ENCODE measurements around the gene LRP3.

GRCh38 chr19:33249740-33250366, 55.7 kb downstream of the LRP3 start:
- TF ChIP-seq, protein P1, sequence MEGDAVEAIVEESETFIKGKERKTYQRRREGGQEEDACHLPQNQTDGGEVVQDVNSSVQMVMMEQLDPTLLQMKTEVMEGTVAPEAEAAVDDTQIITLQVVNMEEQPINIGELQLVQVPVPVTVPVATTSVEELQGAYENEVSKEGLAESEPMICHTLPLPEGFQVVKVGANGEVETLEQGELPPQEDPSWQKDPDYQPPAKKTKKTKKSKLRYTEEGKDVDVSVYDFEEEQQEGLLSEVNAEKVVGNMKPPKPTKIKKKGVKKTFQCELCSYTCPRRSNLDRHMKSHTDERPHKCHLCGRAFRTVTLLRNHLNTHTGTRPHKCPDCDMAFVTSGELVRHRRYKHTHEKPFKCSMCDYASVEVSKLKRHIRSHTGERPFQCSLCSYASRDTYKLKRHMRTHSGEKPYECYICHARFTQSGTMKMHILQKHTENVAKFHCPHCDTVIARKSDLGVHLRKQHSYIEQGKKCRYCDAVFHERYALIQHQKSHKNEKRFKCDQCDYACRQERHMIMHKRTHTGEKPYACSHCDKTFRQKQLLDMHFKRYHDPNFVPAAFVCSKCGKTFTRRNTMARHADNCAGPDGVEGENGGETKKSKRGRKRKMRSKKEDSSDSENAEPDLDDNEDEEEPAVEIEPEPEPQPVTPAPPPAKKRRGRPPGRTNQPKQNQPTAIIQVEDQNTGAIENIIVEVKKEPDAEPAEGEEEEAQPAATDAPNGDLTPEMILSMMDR (IDR thresholded peaks at IDR 0.05; ENCODE audit: insufficient read depth, low read length), result no peak
- no peak for TF ChIP-seq POLR2AphosphoS5 (IDR thresholded peaks at IDR 0.05; ENCODE audit: low read depth)
- TF ChIP-seq, protein P2, sequence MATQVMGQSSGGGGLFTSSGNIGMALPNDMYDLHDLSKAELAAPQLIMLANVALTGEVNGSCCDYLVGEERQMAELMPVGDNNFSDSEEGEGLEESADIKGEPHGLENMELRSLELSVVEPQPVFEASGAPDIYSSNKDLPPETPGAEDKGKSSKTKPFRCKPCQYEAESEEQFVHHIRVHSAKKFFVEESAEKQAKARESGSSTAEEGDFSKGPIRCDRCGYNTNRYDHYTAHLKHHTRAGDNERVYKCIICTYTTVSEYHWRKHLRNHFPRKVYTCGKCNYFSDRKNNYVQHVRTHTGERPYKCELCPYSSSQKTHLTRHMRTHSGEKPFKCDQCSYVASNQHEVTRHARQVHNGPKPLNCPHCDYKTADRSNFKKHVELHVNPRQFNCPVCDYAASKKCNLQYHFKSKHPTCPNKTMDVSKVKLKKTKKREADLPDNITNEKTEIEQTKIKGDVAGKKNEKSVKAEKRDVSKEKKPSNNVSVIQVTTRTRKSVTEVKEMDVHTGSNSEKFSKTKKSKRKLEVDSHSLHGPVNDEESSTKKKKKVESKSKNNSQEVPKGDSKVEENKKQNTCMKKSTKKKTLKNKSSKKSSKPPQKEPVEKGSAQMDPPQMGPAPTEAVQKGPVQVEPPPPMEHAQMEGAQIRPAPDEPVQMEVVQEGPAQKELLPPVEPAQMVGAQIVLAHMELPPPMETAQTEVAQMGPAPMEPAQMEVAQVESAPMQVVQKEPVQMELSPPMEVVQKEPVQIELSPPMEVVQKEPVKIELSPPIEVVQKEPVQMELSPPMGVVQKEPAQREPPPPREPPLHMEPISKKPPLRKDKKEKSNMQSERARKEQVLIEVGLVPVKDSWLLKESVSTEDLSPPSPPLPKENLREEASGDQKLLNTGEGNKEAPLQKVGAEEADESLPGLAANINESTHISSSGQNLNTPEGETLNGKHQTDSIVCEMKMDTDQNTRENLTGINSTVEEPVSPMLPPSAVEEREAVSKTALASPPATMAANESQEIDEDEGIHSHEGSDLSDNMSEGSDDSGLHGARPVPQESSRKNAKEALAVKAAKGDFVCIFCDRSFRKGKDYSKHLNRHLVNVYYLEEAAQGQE (IDR thresholded peaks at IDR 0.05; ENCODE audit: insufficient replicate concordance, low read depth), result no peak
- no peak for TF ChIP-seq GABPA (IDR thresholded peaks at IDR 0.05; ENCODE audit: low read depth)

All from HL-60 (cell line).